GM19099 (cell line): ENCODE results near the gene CAD.

Source experiments
- POLR2A ChIP-seq: IDR thresholded peaks from 3 replicates; pipeline ENCODE4 v1.6.1; 2011; ENCODE audit warnings: low read depth; ENCODE audit not compliant: insufficient read length; ENCODE audit errors: extremely low read depth

CAD gene

DNA sequence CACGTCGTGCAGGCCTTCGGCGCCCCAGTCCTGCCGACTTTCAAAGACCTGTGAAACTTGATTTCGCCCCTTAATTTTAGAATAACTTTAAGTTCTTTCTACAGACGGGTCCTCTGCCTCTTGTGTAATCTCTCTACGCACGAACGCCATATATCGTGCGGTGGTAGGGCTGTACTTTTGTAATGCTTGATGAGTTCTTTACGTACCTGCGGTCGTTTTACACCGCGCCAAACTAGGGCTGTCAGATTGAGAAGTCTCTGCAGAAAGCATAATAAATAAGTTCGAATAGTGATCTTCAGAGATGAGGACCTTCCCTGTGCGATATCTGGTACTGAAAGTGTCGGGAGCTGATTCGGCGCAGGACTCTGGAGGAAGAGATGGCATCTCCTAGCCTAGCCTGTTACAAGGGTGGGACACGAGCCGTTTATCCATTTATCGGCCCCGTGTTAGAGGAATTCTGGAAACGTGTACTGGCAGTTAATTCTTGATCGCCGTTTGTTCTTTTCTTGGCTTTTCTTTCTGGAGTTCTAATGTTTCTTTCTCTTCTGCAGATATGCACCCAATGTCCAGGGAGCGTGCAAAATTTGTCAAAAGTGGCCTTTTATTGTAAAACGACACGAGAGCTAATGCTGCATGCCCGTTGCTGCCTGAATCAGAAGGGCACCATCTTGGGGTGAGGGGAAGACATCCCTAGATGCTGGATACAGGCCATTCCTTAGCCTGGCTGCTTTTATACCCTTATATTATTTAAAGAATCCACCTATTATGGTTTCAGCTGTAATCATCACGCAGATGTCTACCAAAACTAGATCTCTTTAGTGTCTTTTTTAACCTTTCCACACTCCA is 4.3 kb upstream of the CAD start:
- TF ChIP-seq POLR2A: peak; percentile 31

DNA sequence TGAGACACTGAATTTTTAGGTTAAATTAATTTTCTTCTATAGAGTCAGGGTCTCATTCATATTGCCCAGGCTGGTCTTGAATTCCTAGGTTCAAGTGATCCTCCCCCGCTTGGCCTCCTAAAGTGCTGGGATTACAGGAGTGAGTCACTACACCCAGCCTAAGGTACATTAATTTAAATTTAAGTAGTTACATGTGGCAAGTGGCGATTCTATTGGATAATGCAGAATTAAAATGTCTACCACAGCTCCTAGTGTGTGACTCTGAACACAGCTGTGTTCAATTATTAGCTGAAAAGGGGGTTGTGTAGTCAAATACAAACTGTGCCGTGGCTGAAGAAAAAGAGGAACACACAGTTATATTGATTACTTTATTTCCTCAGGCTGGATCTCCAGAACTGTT is 2.2 kb upstream of the CAD start:
- TF ChIP-seq POLR2A: no peak

DNA sequence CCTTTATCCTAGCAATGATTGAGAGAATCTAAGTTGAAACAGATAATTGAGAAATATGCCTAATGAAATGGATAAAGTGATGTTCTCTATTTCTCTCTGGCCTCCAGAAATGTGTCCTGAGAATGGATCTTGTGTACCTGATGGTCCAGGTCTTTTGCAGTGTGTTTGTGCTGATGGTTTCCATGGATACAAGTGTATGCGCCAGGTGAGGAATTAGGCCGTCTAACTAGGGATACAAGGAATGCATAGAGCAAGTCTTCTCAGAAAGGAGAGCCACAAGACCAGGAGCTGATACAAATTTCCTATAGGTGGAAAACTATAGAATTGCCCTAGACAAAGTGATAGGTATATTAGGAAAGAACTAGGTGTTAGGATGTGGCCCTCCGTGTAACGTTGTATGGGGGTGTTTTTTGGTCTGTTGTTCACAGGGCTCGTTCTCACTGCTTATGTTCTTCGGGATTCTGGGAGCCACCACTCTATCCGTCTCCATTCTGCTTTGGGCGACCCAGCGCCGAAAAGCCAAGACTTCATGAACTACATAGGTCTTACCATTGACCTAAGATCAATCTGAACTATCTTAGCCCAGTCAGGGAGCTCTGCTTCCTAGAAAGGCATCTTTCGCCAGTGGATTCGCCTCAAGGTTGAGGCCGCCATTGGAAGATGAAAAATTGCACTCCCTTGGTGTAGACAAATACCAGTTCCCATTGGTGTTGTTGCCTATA is 592 bp upstream of the CAD start:
- TF ChIP-seq POLR2A: no peak

DNA sequence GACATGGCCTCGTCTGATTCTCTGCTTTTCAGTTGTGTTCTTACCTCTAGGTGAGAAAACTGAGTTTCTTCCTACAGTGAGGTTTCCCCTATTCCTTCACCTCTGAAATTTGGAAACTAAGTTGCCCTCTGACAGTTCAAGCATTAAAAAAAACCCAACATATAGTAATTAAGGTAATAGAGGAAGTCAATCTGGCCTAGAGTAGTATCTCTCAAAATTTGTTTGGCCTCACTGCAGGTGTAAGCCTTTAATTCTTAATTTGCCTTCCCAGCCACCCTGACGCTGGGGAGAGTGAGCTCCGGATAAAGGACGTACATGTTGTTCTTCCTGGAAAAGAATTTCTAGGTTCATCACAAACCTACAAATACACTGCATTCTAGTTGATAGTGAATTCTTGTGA is 1.4 kb downstream of the CAD start:
- TF ChIP-seq POLR2A: no peak

DNA sequence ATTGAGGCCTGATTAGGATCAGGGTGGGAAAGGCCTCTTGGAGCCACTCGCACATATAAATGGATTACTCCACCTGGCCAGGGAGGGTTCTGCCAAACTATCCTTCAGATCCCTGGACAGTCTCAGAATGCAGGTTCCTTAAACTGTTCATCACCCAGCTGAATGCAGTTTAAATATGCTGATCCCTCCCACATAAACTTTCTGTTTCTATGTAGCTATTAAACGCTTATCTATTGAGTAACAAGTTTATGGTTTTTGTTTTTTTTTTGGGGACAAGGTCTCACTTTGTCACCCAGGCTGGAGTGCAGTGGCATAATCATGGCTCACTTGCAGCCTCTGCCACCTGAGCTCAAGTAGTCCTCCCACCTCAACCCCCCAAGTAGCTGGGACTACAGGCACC is 1.9 kb downstream of the CAD start:
- TF ChIP-seq POLR2A: no peak

DNA sequence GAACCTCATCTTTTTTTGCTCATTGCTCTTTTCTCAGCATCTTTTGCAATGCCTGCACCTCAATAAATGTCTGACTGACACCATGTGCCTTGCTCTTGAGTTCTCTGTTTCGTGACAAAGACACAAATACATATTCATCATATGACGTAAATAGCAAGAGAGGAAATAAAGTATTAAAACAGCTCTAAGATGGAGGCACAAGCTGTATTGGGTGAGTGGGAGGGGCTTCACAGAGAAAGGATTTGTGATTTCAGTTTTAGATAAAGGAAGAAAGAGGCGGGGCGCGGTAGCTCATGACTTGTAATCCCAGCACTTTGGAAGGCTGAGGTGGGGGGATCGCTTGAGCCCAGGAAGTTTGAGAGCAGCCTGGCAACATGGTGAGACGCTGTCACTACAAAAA is 2.9 kb downstream of the CAD start:
- TF ChIP-seq POLR2A: no peak

DNA sequence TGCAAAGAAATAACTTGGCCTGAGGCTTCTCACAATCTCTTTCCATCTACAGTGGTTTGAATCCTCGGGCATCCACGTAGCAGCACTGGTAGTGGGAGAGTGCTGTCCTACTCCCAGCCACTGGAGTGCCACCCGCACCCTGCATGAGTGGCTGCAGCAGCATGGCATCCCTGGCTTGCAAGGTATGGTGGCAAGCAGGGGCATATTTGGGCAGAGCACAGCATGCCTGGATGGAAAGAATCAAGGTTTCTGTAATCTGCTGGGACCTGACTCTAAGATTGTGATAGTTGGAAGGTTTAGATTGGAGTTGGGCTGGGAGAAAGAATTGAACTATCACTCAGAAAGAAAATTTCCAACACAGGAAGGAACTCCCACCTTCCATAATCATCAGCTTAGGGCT is 4.0 kb downstream of the CAD start:
- no peak for TF ChIP-seq POLR2A

DNA sequence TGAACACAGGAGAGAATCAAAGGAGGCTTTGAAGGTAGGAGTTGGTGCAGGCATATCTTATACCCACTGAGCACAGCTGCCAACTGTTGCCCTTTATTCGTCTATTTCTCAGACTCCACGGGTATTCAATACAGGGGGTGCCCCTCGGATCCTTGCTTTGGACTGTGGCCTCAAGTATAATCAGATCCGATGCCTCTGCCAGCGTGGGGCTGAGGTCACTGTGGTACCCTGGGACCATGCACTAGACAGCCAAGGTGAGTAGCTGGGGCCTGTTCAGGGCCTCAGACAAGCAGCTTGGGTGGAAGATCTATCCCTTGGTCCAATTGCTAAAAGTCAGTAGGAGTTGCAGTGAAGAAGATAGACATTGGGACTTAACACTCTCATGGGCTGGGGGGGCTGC is 5.2 kb downstream of the CAD start:
- no peak for TF ChIP-seq POLR2A

DNA sequence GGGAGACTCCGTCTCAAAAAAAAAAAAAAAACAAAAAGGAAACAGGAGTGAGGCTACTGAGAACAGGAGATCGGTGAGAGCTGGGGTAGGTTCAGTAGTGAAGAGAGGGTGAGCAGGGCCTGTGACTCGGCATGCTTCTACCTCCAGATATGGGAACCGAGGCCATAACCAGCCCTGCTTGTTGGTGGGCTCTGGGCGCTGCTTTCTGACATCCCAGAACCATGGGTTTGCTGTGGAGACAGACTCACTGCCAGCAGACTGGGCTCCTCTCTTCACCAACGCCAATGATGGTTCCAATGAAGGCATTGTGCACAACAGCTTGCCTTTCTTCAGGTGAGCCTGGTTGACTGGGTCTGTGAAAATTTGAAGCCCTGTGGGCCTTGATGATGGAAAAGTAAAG is 6.2 kb downstream of the CAD start:
- no peak for TF ChIP-seq POLR2A

DNA sequence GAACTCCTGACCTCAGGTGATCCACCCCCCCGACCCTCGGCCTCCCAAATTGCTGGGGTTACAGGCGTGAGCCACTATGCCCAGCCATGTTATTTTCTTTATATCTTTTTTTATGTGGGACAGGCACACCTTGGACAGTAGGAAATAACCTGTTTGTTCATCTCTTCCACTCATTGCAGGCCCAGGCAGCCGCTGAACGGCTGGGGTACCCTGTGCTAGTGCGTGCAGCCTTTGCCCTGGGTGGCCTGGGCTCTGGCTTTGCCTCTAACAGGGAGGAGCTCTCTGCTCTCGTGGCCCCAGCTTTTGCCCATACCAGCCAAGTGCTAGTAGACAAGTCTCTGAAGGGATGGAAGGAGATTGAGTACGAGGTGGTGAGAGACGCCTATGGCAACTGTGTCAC is 8.4 kb downstream of the CAD start:
- no peak for TF ChIP-seq POLR2A

DNA sequence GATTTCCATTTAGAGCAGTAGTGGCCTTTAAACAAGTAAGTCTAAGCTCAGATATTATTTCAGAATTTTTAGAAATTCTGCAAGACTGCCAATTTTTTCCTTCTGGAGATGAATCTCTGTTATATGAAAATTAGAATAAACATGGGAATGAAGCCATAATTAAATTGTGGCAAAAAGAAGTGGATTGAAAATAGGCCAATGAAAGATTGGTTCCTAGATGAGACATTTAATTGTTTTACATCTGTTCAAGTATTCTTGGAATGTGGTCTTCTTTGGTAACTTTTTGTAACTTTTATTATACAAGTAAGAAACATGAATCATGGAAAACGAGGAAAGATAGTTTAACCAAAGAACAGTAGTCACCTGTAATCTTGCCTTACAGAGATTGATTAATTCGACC is 10.3 kb downstream of the CAD start:
- TF ChIP-seq POLR2A: no peak

DNA sequence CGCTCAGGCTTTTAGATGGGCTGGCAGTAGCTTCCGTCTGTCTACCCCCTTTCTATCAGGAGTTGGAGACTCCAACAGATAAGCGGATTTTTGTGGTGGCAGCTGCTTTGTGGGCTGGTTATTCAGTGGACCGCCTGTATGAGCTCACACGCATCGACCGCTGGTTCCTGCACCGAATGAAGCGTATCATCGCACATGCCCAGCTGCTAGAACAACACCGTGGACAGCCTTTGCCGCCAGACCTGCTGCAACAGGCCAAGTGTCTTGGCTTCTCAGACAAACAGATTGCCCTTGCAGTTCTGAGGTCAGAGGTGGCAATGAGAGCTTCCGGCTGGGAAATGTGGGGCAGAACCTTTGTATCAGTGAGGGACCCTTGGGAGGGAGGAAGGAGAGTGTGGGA is 14.8 kb downstream of the CAD start:
- TF ChIP-seq POLR2A: no peak

DNA sequence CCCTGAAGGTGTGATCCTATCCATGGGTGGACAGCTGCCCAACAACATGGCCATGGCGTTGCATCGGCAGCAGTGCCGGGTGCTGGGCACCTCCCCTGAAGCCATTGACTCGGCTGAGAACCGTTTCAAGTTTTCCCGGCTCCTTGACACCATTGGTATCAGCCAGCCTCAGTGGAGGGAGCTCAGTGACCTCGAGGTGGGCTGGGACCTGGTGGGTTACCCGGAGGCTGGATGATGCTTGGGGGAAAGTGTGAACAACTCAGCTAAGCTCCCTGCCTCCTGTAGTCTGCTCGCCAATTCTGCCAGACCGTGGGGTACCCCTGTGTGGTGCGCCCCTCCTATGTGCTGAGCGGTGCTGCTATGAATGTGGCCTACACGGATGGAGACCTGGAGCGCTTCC is 16.2 kb downstream of the CAD start:
- TF ChIP-seq POLR2A: no peak

DNA sequence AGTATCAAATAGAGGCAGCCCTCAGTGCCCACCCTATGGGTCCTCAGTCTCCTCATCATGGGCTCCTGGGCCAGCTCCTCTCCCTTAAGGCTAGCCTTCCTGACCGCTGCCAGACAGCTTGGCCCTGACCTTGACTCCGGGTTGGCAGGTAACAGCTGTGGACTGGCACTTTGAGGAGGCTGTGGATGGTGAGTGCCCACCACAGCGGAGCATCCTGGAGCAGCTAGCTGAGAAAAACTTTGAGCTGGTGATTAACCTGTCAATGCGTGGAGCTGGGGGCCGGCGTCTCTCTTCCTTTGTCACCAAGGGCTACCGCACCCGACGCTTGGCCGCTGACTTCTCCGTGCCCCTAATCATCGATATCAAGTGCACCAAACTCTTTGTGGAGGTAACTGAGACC is 19.0 kb downstream of the CAD start:
- no peak for TF ChIP-seq POLR2A

DNA sequence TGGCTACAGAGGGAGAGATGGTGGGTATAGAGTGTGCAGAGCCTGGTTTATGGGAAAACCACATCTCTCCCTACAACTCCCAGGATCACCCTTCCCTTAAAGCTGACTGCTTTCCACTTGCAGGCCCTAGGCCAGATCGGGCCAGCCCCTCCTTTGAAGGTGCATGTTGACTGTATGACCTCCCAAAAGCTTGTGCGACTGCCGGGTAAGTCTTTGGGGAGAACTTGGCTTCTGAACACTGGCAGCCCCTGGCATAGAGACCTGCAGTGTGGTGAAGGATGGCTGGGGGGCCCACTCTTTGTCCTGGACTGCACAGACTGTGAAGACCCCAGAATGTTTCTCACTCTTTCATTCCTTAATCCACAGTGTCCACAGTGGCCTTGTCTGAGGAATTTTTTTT is 19.5 kb downstream of the CAD start:
- no peak for TF ChIP-seq POLR2A

DNA sequence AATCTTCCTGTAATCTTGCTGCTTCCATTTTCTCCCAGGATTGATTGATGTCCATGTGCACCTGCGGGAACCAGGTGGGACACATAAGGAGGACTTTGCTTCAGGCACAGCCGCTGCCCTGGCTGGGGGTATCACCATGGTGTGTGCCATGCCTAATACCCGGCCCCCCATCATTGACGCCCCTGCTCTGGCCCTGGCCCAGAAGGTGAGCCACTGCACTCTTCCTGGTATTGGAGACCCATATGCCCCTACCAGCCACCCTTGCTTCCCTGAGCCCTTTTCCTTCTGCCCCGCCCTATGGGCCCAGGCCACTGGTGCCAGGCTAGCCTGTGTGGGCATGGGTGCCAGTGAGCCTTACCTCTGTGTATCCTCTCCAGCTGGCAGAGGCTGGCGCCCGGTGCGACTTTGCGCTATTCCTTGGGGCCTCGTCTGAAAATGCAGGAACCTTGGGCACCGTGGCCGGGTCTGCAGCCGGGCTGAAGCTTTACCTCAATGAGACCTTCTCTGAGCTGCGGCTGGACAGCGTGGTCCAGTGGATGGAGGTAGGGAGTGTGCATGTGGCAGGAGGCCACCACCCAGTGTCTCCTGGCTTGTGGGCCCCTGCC is 20.3 kb downstream of the CAD start:
- no peak for TF ChIP-seq POLR2A
